Measurements from ENCODE around the gene NTRK3.

GRCh38 chr15:87881026-87881425 lies 375.5 kb downstream of the NTRK3 start:
- TF ChIP-seq CTCF (IDR thresholded peaks at IDR 0.05; ENCODE audit: low read depth, low read length, missing input control) (no peak), SP1 (IDR thresholded peaks at IDR 0.05) (no peak), FOXA2 (IDR thresholded peaks at IDR 0.05) (no peak), YY1 (IDR thresholded peaks at IDR 0.05) (no peak), RAD21 (IDR thresholded peaks at IDR 0.05) (no peak), ATF3 (IDR thresholded peaks at IDR 0.05) (no peak), REST (IDR thresholded peaks at IDR 0.05) (no peak), EGR1 (IDR thresholded peaks at IDR 0.05; ENCODE audit: low read depth in 2 of 2) (no peak), TAF1 (conservative IDR thresholded peaks at IDR 0.05) (no peak), GABPA (IDR thresholded peaks at IDR 0.05 in 1 of 2, conservative IDR thresholded peaks at IDR 0.05 in 1 of 2) (no peak)
- TF ChIP-seq, protein P1, sequence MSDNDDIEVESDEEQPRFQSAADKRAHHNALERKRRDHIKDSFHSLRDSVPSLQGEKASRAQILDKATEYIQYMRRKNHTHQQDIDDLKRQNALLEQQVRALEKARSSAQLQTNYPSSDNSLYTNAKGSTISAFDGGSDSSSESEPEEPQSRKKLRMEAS (IDR thresholded peaks at IDR 0.05): no peak
